Activated CD4-positive, alpha-beta T cell treated with anti-CD3 and anti-CD28 coated beads, Interleukin-2, amount 10 ng/mL, durations not matched to agents 24 days and 14 days (primary cell): ENCODE measurements around the gene ZNF45. TPM values are rescaled to one million over a fixed set of nuclear protein-coding genes. Genes with fewer than 3 reads are reported as not detected.
A peak's percentile ranks its signal among the peaks of the same experiment; 100 is the strongest.
"Not testable (repeated sequence)": the region's sequence is repeated elsewhere in the genome, so short reads cannot be mapped to it uniquely, and the experiment has no call there.

ENCODE experiments used
- DNase-seq: peaks from one replicate; pipeline ENCODE4 v3.0.0; 2022
- H3K27ac Mint-ChIP-seq: one replicate; pipeline ENCODE4 v1.8.0; 2022; ENCODE audit warnings: mild to moderate bottlenecking, mixed read lengths
- H3K27me3 Mint-ChIP-seq: one replicate; pipeline ENCODE4 v1.8.0; 2022; ENCODE audit warnings: mixed read lengths
- H3K36me3 Mint-ChIP-seq: one replicate; pipeline ENCODE4 v1.8.0; 2022; ENCODE audit warnings: low read depth, mild to moderate bottlenecking, mixed read lengths
- H3K4me1 Mint-ChIP-seq: one replicate; pipeline ENCODE4 v1.8.0; 2021; ENCODE audit warnings: mixed read lengths
- H3K4me3 Mint-ChIP-seq: one replicate; pipeline ENCODE4 v1.8.0; 2022; ENCODE audit warnings: mild to moderate bottlenecking, moderate library complexity, mixed read lengths
- H3K9me3 Mint-ChIP-seq: one replicate; pipeline ENCODE4 v1.8.0; 2021; ENCODE audit warnings: mixed read lengths
- intact Hi-C: fragments of 100-400 bp; cut with micrococcal nuclease; formaldehyde crosslinking; loops from one replicate; pipeline ENCODE4 v1.15.1; 2023
- total RNA-seq: library from RNA; stranded (reverse); gene quantifications from 2 replicates; pipeline ENCODE4 v1.2.3, GENCODE V29; 2022

The ZNF45 gene
- 9.4 and 10.3 TPM in 2 replicates for total RNA-seq

DNA sequence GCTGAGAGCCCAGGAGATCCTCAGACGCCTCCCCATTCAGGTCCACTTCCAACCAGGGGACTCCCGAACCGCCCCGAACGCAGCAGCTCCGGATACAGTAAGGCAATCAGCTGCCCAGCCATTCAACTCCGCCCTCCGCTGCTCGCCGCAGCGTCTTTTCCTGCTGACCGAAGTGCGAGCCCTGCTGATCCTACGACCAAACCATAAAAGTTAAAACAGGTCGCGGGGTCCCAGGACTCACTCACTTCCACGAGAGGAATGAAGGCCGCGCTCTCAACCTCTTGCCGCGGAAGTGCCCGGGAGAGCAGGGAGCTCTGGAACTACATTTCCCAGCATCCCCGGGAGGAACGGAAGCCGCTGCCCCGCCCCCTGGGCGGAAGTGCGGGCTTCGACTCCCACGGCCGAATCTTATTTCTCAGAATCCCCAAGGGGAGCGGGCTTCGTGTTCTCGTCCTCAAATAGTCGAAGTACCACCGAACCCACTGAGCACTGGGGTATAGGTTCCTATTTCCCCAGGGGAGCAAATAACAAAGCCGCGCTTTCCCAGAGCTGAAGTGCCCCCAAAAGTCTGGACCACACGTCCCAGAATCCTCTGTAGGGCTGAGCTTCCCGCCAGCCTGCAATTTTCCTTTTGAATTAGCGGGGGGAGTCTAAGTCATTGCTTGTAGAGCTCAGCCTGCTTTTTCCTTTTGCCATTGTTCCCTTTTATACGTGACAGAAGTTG is at the start of gene ZNF45:
Gene ZNF45 (minus strand): TSS at position 298 of the 724 bp plus-strand sequence. CDS start 13,097 bp downstream, outside the sequence.
- Mint-ChIP-seq H3K9me3 (peaks cover 34% of the 10 kb centered on the region), H3K36me3 (peaks cover 33% of the 10 kb centered on the region), H3K27ac (peak within 1 kb of the TSS; percentile 94), H3K4me3 (peak within 1 kb of the TSS; percentile 92), H3K27me3 (no peaks in the 10 kb centered on the region), H3K4me1 (peaks cover 10% of the 10 kb centered on the region)
- intact Hi-C loops: loop anchor here (1.0 to 10.0 kb wide), 7 partner anchors 16 to 272 kb away; partner anchors contain the start of genes ZNF155, ZNF221, ZNF224 and ZNF230
- peak; percentile 96 for DNase-seq

DNA sequence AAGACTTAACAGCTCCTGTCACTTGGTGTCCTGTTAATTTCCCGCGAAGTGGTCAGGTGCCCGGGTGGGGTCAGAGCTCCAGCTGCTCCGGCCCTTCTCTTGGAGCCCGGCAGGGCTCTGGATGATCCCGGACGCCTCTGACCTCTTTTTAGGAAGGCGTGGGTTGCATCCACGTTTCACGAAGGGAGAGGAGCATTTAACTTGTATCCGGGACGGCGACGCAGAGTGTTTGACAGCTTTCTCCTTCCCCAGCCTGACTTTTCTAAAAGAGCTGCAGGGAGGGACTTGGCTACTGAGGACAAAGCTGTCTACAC is 49.6 kb upstream of the ZNF45 start:
- H3K36me3 Mint-ChIP-seq: peaks cover 32% of the 10 kb centered on the region
- peaks cover 8% of the 10 kb centered on the region for H3K4me1 Mint-ChIP-seq
- DNase-seq: no peak
- H3K27ac Mint-ChIP-seq: peak overlapping the region; percentile 93
- H3K4me3 Mint-ChIP-seq: peak overlapping the region; percentile 97
- H3K27me3 Mint-ChIP-seq: no peaks in the 10 kb centered on the region
- intact Hi-C loops: loop anchor here (1.0 to 5.0 kb wide), 6 partner anchors 18 to 129 kb away; partner anchors contain the start of genes ZNF221, ZNF222, ZNF224 and ZNF225
- H3K9me3 Mint-ChIP-seq: peaks cover 25% of the 10 kb centered on the region

DNA sequence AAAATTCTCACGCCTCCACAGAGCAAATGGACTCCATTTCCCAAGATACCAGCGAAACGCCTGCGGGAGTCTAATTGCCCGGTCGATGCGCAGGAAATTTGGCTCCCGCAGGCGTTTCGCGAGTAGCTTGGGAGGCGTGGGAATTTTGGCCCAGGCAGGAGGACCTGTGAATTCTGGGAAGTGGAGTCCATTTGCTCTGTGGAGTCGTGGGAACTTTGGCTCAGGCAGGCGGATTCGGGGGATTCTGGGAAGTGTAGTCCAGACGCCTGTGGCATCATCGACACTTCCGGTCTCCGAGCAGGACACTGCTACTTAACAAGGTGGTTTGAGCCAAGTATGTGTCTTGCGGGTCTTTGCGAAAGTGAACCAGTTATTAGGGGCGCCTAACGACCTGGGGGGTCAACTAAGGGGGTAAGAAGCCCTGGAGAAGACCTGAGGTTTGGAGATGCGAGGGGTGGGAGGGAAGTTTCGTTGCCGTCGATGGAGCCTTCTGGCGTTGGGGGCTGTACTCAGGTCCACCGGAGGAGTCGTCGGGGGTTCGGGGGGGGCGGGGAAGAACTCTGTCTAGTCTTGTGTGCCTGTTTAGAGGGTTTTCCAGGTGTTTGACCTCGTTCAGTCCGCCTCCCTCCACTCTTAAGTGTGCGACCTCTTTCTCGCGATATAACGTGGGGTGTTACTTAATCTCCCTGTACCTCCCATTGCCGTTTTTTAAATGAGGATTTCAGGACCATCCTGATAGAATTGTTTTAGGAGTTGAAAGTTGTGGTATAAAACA is 49.0 kb upstream of the ZNF45 start, which contains the start of gene ZNF155:
Gene ZNF155 (plus strand): TSS at position 277 of the 775 bp plus-strand sequence. CDS start 4,356 bp downstream, outside the sequence.
- DNase-seq: peak; percentile 91
- H3K4me3 Mint-ChIP-seq: peak within 1 kb of the TSS; percentile 97
- intact Hi-C loops: loop anchor here (1.0 to 5.0 kb wide), 6 partner anchors 18 to 129 kb away; partner anchors contain the start of genes ZNF221, ZNF222, ZNF224 and ZNF225
- H3K4me1 Mint-ChIP-seq: peaks cover 8% of the 10 kb centered on the region
- H3K9me3 Mint-ChIP-seq: peaks cover 23% of the 10 kb centered on the region
- peaks cover 26% of the 10 kb centered on the region for H3K36me3 Mint-ChIP-seq
- H3K27me3 Mint-ChIP-seq: no peaks in the 10 kb centered on the region
- H3K27ac Mint-ChIP-seq: peak within 1 kb of the TSS; percentile 93

DNA sequence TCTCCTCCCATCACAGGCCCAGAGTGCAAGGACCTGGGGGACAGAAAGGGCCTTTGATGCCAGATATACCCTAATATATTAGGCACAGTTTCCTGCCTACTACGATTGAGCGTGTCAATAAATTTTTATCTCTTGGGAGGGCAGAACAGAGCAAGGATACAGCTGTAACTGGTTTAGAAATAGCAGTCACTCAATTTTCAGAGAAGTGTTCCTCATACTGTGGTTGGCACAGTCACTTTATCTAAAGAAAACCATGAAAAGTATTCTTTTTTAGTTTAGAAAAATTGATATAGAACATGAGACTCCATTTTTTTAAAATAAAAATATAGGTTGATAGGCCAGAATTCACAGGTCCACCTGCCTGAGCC is 48.4 kb upstream of the ZNF45 start:
- Mint-ChIP-seq H3K27ac (no peak overlapping the region), H3K36me3 (peaks cover 21% of the 10 kb centered on the region), H3K9me3 (peaks cover 17% of the 10 kb centered on the region), H3K27me3 (no peaks in the 10 kb centered on the region), H3K4me3 (peak overlapping the region; percentile 77), H3K4me1 (peaks cover 8% of the 10 kb centered on the region)
- DNase-seq: no peak
- intact Hi-C loops: loop anchor here (5.0 kb wide), 1 partner anchor 46 kb away; the partner anchor contains the start of gene ZNF45

DNA sequence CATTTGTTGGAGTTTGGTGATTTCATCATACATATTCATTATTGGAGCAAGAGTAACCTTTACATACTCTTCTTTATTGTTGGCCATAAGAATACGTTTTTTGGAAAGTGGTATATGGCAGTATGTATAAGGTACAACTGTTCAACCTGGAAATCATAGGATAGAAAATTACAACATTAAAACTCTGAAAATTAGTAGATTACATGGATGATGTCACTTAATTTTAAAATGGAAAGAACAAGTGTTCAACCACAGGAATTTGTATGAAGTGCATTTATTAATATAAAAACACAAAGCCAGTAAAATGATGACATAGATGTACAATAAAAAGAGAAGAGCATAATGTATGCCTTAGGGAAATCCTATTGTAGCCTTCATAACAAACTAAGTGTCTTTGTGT is 41.6 kb upstream of the ZNF45 start:
- Mint-ChIP-seq H3K9me3 (peaks cover 29% of the 10 kb centered on the region), H3K27ac (no peak overlapping the region), H3K27me3 (no peaks in the 10 kb centered on the region), H3K4me1 (no peaks in the 10 kb centered on the region), H3K4me3 (no peak overlapping the region), H3K36me3 (no peaks in the 10 kb centered on the region)
- DNase-seq: no peak
- intact Hi-C loops: no loop called here

DNA sequence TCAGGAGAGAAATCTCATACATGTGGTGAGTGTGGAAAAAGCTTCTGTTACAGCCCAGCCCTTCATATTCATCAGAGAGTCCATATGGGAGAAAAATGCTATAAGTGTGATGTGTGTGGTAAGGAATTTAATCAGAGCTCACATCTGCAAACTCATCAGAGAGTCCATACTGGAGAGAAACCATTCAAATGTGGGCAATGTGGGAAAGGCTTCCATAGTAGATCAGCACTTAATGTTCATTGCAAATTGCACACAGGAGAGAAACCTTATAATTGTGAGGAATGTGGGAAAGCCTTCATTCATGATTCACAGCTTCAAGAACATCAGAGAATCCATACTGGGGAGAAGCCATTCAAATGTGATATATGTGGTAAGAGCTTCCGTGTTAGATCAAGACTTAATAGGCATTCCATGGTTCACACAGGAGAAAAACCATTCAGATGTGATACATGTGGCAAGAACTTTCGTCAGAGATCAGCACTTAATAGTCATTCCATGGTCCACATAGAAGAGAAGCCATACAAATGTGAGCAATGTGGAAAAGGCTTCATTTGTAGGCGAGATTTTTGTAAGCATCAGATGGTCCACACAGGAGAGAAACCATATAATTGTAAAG is 31.1 kb upstream of the ZNF45 start:
- Mint-ChIP-seq H3K27ac (no peak overlapping the region), H3K4me1 (no peaks in the 10 kb centered on the region), H3K27me3 (no peaks in the 10 kb centered on the region), H3K4me3 (no peak overlapping the region), H3K9me3 (peaks cover 32% of the 10 kb centered on the region), H3K36me3 (peaks cover 5% of the 10 kb centered on the region)
- intact Hi-C loops: no loop called here
- no peak for DNase-seq

DNA sequence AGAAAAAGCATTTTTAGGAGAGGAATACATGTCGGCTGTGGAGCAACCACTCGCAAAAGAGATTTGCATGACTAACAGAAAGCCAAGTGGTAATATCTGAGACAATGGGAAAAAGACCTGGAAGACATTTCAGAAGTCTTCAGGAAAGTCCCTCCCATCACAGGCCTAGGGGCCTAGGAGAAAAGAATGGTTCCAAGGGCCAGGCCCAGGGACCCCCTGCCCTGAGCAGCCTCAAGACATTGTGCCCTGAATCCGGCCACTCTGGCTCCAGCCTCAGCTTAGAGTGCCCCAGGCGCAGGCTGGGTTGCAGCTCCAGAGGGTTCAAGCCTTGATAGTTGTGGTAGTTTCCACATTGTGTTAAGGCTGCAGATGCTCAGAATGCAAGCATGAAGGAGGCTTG is 25.3 kb upstream of the ZNF45 start:
- no peak overlapping the region for H3K27ac Mint-ChIP-seq
- DNase-seq: no peak
- H3K27me3 Mint-ChIP-seq: no peaks in the 10 kb centered on the region
- peaks cover 34% of the 10 kb centered on the region for H3K9me3 Mint-ChIP-seq
- intact Hi-C loops: no loop called here
- H3K36me3 Mint-ChIP-seq: no peaks in the 10 kb centered on the region
- no peaks in the 10 kb centered on the region for H3K4me1 Mint-ChIP-seq
- H3K4me3 Mint-ChIP-seq: no peak overlapping the region

DNA sequence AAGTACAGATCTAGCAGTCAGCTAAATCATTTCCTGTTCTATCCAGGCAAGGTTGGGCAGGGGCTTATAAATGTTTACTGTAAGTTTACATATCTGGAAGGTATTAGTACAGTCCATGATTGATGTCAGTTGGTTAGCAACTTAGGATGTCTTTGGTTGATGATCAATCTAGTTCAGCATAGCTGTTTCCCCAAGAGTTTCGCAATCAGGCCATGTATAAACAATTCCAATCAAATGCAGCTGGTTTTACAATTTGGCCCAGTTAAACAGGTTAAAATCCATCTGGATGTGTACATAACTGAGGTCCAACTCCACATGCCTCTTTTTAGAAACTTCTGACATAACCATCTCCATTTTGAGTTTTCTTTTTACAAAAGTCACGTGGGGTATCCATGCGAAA is 22.8 kb upstream of the ZNF45 start:
- Mint-ChIP-seq H3K36me3 (no peaks in the 10 kb centered on the region), H3K4me1 (no peaks in the 10 kb centered on the region), H3K4me3 (no peak overlapping the region), H3K27me3 (no peaks in the 10 kb centered on the region), H3K9me3 (peaks cover 27% of the 10 kb centered on the region), H3K27ac (no peak overlapping the region)
- intact Hi-C loops: no loop called here
- DNase-seq: no peak

DNA sequence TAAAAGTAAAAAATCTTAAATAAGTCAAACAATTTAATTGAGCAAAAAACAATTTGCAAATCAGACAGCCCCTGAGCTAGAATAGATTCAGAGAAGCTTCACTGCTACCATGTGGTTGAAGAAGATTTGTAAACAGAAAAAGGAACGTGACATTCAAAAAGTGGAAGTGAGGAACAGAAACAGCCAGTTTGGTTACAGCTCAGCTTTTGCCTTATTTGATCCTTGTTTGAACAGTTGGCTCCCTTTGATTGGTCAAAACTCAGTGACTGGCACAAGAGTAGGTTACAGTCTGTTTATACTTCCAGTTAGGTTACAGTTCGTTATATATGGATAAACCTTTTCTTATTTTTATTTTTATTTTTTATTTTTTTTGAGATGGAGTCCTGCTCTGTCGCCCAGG is 21.7 kb upstream of the ZNF45 start:
- H3K9me3 Mint-ChIP-seq: peaks cover 25% of the 10 kb centered on the region
- no peak overlapping the region for H3K27ac Mint-ChIP-seq
- no peak overlapping the region for H3K4me3 Mint-ChIP-seq
- DNase-seq: no peak
- no peaks in the 10 kb centered on the region for H3K27me3 Mint-ChIP-seq
- no peaks in the 10 kb centered on the region for H3K4me1 Mint-ChIP-seq
- intact Hi-C loops: no loop called here
- H3K36me3 Mint-ChIP-seq: no peaks in the 10 kb centered on the region

DNA sequence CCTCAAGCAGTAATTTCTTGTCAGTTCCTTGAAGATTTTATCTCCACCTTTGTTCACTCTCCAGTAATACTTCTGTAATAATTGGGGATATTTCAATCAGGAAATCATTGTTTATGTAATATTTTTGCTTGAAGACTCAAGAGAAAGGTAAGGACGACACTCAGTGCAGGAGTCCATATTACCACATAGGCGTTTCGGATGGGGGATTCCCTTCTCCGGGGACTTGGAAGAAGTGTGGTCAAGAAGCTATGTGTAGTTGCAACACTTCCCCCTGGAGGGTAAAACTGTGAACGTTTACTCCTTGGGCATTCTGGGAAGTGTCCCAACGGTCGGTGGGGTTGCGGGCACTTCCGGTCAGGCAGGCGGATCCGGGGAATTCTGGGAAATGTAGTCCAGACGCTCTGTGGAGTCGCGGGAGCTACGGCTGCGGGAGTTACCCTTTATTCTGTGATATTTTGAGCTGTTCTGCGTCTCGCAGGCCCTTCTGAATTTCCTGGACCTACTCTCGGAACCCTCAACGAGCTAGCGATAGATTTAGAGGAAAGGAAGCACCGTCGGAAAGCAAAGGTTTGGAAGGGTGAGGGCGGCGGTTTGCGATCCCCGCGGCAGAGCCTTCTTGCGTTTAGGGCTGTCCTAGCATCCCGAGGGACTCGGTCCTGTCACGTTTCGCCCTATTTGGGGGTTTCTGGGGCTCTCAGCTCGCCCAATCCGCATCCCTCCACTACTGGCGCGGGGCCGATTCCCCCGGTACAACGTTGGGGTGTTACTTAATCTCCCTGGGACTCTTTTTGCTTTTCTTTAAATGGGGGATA is 16.0 kb upstream of the ZNF45 start, which contains the start of gene ZNF221:
Gene ZNF221 (plus strand): TSS at position 395 of the 812 bp plus-strand sequence. CDS start 11,499 bp downstream, outside the sequence.
- Mint-ChIP-seq H3K9me3 (peaks cover 52% of the 10 kb centered on the region), H3K4me3 (peak within 1 kb of the TSS; percentile 96), H3K36me3 (peaks cover 7% of the 10 kb centered on the region), H3K4me1 (peaks cover 8% of the 10 kb centered on the region), H3K27ac (peak within 1 kb of the TSS; percentile 80), H3K27me3 (peaks cover 3% of the 10 kb centered on the region)
- peak; percentile 87 for DNase-seq
- intact Hi-C loops: loop anchor here (1.0 kb wide), 3 partner anchors 16 to 124 kb away; partner anchors contain the start of genes ZNF155, ZNF283 and ZNF45

DNA sequence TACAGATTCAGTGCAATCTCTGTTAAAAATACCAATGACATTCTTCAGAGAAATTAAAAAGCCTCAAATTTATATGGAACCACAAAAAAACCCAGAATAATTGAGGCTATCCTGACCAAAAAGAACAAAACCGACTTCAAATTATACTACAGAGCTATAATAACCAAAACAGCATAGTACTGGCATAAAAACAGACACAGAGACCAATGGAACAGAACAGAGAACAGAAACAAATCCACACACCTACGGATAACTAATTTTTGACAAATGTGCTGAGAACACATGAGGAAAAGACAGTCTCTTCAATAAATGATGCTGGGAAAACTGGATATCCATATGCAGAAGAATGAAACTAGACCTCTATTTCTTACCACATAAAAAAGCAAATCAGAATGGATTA is 14.7 kb upstream of the ZNF45 start:
- H3K27me3 Mint-ChIP-seq, H3K4me1 Mint-ChIP-seq, DNase-seq, intact Hi-C loops, H3K36me3 Mint-ChIP-seq, H3K27ac Mint-ChIP-seq: not testable (repeated sequence)
- H3K9me3 Mint-ChIP-seq: peaks cover 51% of the 10 kb centered on the region
- peak overlapping the region; percentile 27 for H3K4me3 Mint-ChIP-seq

DNA sequence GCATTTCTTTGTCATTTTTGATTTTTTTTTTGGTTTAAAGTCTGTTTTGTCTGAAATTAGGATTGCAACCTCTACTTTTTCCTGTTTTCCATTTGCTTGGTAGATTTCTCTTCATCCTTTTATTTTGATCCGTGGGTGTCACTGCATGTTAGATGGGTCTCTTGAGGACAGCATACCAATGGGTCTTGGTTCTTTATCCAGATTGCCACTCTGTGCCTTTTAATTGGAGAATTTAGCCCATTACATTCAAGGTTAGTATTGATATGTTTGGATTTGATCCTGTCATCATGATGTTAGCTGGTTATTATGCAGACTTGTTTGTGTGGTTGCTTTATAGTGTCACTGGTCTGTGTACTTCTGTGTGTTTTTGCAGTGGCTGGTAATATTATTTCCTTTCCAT is 12.3 kb upstream of the ZNF45 start:
- H3K27me3 Mint-ChIP-seq, H3K27ac Mint-ChIP-seq, H3K4me3 Mint-ChIP-seq, H3K4me1 Mint-ChIP-seq, DNase-seq, H3K36me3 Mint-ChIP-seq, intact Hi-C loops: not testable (repeated sequence)
- peaks cover 47% of the 10 kb centered on the region for H3K9me3 Mint-ChIP-seq

DNA sequence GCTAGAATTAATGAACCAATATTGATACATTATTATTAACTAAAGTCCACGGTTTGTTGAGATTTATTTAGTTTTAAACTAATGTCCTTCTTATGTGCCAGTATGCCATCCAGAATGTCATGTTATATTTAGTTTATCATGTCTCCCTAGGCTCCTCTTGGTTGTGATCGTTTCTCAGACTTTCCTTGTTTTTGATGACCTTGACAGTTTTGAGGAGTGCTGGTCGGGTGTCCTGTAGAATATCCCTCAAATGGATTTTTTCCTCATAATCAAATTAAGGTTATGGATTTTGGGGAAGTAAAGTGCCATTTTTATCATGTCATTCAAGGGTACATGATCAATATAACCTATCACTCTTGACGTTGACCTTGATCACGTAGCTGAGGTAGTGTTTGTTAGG is 6.1 kb upstream of the ZNF45 start:
- Mint-ChIP-seq H3K36me3 (peaks cover 2% of the 10 kb centered on the region), H3K4me1 (no peaks in the 10 kb centered on the region), H3K27me3 (no peaks in the 10 kb centered on the region), H3K9me3 (peaks cover 38% of the 10 kb centered on the region), H3K4me3 (no peak overlapping the region), H3K27ac (no peak overlapping the region)
- DNase-seq: no peak
- intact Hi-C loops: no loop called here
